Measurements from ENCODE around the gene PROSER3. TPM values are rescaled to one million over a fixed set of nuclear protein-coding genes. Genes with fewer than 3 reads are reported as not detected.

PROSER3 gene
- total RNA-seq, 1 donor from 2014 or later = 15.0 TPM

DNA sequence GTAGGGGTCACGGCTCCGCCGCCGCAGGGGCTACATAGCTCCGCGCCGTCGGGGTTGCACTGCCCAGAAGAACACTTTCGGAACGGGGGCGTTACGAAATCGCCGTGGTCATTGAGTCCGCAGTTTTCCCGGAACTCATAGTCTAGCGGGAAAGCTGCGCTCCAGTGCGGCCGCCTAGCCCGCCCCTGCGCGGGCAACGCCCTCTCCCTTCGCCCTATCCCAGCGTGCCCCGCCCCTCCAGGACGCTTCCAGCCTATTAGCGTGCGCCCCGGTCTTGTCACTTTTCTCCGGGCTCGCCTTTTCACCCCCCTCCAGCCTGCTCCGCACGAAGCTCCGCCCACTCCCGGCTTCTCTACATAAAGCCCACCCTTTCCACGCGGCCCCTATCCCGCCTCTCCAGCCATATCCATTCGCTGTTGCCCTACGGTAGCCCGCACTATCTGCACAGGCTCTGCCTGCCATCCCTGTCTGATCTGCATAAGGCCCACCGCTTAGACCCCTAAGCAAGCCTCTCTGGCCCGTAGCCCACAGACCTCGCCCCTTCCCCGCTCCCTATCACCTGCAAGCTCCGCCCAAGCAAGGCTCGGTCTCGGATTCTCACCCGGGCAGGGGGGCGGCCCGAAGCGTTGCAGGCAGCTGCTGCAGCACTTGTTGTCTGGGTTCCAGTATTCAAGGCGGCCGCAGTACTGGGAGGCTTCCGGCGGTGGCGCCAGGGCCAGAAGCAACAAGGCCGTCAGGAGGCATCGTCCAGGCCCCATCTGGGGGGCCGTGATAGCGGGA, 17.4 kb upstream of the PROSER3 start:
- TF ChIP-seq, protein P1, sequence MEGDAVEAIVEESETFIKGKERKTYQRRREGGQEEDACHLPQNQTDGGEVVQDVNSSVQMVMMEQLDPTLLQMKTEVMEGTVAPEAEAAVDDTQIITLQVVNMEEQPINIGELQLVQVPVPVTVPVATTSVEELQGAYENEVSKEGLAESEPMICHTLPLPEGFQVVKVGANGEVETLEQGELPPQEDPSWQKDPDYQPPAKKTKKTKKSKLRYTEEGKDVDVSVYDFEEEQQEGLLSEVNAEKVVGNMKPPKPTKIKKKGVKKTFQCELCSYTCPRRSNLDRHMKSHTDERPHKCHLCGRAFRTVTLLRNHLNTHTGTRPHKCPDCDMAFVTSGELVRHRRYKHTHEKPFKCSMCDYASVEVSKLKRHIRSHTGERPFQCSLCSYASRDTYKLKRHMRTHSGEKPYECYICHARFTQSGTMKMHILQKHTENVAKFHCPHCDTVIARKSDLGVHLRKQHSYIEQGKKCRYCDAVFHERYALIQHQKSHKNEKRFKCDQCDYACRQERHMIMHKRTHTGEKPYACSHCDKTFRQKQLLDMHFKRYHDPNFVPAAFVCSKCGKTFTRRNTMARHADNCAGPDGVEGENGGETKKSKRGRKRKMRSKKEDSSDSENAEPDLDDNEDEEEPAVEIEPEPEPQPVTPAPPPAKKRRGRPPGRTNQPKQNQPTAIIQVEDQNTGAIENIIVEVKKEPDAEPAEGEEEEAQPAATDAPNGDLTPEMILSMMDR (IDR thresholded peaks at IDR 0.05; ENCODE audit: unreplicated experiment) = no peak
- Mint-ChIP-seq H3K36me3 (ENCODE audit: low read depth, unreplicated experiment) (peaks cover 18% of the 10 kb centered on the region), H3K4me3 (ENCODE audit: unreplicated experiment) (peak overlapping the region; percentile 86), H3K4me1 (ENCODE audit: unreplicated experiment) (peaks cover 21% of the 10 kb centered on the region), H3K27ac (ENCODE audit: unreplicated experiment) (peak overlapping the region; percentile 48), H3K27me3 (ENCODE audit: unreplicated experiment) (peaks cover 22% of the 10 kb centered on the region), H3K9me3 (ENCODE audit: unreplicated experiment) (no peaks in the 10 kb centered on the region)
- DNase-seq (ENCODE audit: low spot score) = peak; percentile 96

DNA sequence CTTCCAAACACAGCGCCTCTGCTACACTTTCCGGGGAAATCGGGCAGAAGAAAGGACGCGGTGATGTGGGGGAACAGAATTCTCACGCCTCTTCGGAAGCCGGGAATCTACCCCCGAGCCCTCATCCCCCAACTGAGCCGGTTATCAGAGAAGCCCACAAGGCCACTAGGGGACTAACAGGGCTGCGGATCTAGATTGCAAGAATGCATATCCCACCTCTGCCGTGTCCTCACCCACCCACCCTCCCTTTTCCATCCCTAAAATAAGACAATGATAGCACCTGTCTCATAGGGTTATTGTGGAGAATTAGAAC, 16.8 kb upstream of the PROSER3 start:
- DNase-seq (ENCODE audit: low spot score) = no peak
- H3K4me3 Mint-ChIP-seq (ENCODE audit: unreplicated experiment) = peak overlapping the region; percentile 86
- TF ChIP-seq, protein P1 (IDR thresholded peaks at IDR 0.05; ENCODE audit: unreplicated experiment) = no peak
- H3K4me1 Mint-ChIP-seq (ENCODE audit: unreplicated experiment) = peaks cover 26% of the 10 kb centered on the region
- H3K27me3 Mint-ChIP-seq (ENCODE audit: unreplicated experiment) = peaks cover 20% of the 10 kb centered on the region
- no peaks in the 10 kb centered on the region for H3K9me3 Mint-ChIP-seq (ENCODE audit: unreplicated experiment)
- H3K27ac Mint-ChIP-seq (ENCODE audit: unreplicated experiment) = peak overlapping the region; percentile 48
- peaks cover 14% of the 10 kb centered on the region for H3K36me3 Mint-ChIP-seq (ENCODE audit: low read depth, unreplicated experiment)

DNA sequence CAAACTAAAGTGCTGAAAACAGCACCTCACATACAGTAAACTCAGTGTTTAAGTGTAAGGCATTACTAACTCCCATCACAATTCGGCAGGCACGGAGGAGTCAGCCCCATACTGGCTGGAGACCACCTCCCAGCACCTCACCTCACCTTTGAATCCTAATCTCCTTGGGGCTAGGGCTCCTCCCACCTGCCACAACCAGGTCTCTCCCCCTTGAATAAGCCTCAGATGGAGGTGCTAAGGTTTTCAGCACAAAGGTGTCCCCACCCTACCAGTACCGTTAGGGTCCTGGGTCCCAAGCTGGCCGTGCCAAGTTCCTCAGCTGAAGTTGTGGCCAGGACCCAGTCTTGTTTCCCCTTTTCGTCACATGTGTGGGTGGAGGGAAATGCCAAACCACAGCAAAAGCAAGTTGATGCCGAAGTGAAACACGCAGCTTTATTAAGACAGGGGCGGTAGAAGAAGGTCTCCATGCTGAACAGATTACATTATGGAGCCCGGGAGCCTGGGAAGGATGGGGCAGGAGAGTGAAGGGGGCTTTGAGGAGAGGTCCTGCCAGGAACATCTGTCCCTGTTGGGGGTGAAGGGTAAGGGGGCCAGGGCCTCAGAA, 15.8 kb upstream of the PROSER3 start, which contains the start of gene IGFLR1:
Gene IGFLR1 (minus strand): TSS at position 332 of the 604 bp plus-strand sequence. CDS start 1,272 bp downstream, outside the sequence.
- Mint-ChIP-seq H3K4me1 (ENCODE audit: unreplicated experiment) (peaks cover 32% of the 10 kb centered on the region), H3K4me3 (ENCODE audit: unreplicated experiment) (peak within 1 kb of the TSS; percentile 19), H3K27me3 (ENCODE audit: unreplicated experiment) (peaks cover 19% of the 10 kb centered on the region), H3K27ac (ENCODE audit: unreplicated experiment) (no peak within 1 kb of the TSS), H3K9me3 (ENCODE audit: unreplicated experiment) (no peaks in the 10 kb centered on the region), H3K36me3 (ENCODE audit: low read depth, unreplicated experiment) (peaks cover 13% of the 10 kb centered on the region)
- TF ChIP-seq, protein P1 (IDR thresholded peaks at IDR 0.05; ENCODE audit: unreplicated experiment) = no peak
- no peak for DNase-seq (ENCODE audit: low spot score)

DNA sequence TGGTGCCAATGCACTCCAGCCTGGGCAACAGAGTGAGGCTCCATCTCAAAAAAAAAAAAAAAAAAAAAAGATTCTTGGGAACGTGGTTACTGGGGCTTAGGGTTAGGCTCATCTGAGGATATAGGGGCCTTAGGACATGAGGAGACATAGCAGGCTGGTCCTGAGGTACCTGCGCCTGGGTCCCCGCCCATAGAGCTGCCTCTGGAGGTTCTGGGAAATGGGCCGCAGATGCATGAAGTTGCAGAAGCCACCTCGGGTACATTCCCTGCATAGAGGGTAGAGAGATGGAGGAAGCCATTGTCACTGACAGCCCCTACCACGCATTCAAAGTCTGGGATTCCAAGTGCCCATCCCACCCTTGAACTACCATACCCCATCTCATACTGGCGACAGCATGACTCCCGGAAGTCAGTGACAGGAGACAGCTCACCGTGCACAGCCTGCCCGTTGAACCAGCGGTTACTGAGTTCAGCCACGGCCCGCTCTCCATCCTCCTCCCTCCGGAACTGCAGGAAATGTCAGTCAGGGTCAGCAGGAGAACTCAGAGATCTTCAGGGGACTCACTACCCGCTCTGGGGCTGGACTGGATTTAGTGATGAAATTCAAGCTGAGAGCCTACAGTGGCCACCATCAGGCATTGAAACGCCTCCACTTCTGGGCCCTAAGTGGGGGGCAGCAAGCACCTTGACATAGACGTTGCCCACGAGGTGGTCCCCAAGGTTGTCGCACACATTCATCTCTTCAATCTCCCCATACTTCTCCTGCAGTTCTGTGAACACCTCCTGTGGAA, 14.1 kb upstream of the PROSER3 start:
- DNase-seq (ENCODE audit: low spot score) = no peak
- Mint-ChIP-seq H3K9me3 (ENCODE audit: unreplicated experiment) (no peaks in the 10 kb centered on the region), H3K4me1 (ENCODE audit: unreplicated experiment) (peaks cover 38% of the 10 kb centered on the region), H3K27ac (ENCODE audit: unreplicated experiment) (no peak overlapping the region), H3K36me3 (ENCODE audit: low read depth, unreplicated experiment) (peaks cover 12% of the 10 kb centered on the region), H3K4me3 (ENCODE audit: unreplicated experiment) (peak overlapping the region; percentile 98), H3K27me3 (ENCODE audit: unreplicated experiment) (peaks cover 21% of the 10 kb centered on the region)
- TF ChIP-seq, protein P1 (IDR thresholded peaks at IDR 0.05; ENCODE audit: unreplicated experiment) = no peak

Data from endothelial cell (in vitro differentiated cells).